AG04450 (cell line): ENCODE results near the gene AHRR. TPM values are rescaled to one million over a fixed set of nuclear protein-coding genes. Genes with fewer than 3 reads are reported as not detected.
"Not testable (repeated sequence)": the region's sequence is repeated elsewhere in the genome, so short reads cannot be mapped to it uniquely, and the experiment has no call there.

Experiments used
- CTCF ChIA-PET: fragments of 300-600, 350-600 bp; formaldehyde crosslinking; extraction: SDS; loops from one replicate; lab custom pipeline; 2022; ENCODE audit warnings: antibody characterized with exemption, inconsistent platforms; lab: Charles Lee
- POLR2A ChIA-PET: fragments of 350-600 bp; formaldehyde crosslinking; extraction: SDS; loops from one replicate; lab custom pipeline; 2021; ENCODE audit warnings: antibody characterized with exemption, inconsistent platforms; lab: Yijun Ruan, JAX
- DNase-seq: peaks from one replicate; pipeline ENCODE4 v3.0.0-alpha.2; 2011; ENCODE audit warnings: low read depth, low spot score
- H3K27ac ChIP-seq: one replicate; pipeline ENCODE4 v1.5.1; 2012; ENCODE audit warnings: low read depth, low read length, control low read depth
- H3K27me3 ChIP-seq: one replicate; pipeline ENCODE4 v1.6.0; 2012; ENCODE audit warnings: low read length; ENCODE audit not compliant: control insufficient read depth, insufficient read depth
- H3K4me3 ChIP-seq: 2 replicates; pipeline ENCODE4 v1.5.1; 2011; ENCODE audit warnings: mild to moderate bottlenecking, low read depth, low read length, control low read depth
- H3K9me3 ChIP-seq: 2 replicates; pipeline ENCODE4 v1.5.1; 2012; ENCODE audit warnings: low read length; ENCODE audit not compliant: control insufficient read depth, insufficient read depth
- CTCF ChIP-seq: IDR thresholded peaks from 2 replicates; pipeline ENCODE4 v1.5.1; 2011; ENCODE audit warnings: low read depth, low read length, control low read depth, inconsistent platforms
- polyA plus RNA-seq: library from polyadenylated mRNA; depleted of rRNA; stranded (reverse); fragments of >200 nt; gene quantifications from 2 replicates; pipeline ENCODE4 v1.2.3, GENCODE V29; 2011

The AHRR gene
- polyA plus RNA-seq, 1 experiment = 22.3 TPM

GRCh38 chr5:285991-286557 lies 35.4 kb upstream of the AHRR start:
- H3K27ac ChIP-seq = no peak overlapping the region
- no peaks in the 10 kb centered on the region; the same call in 1 of the 2 replicates for H3K9me3 ChIP-seq
- DNase-seq = no peak
- CTCF ChIA-PET = no interaction called here
- no peaks in the 10 kb centered on the region for H3K27me3 ChIP-seq
- no peak for TF ChIP-seq CTCF
- no peak overlapping the region for H3K4me3 ChIP-seq
- POLR2A ChIA-PET = no interaction called here

GRCh38 chr5:290200-290599 lies 31.3 kb upstream of the AHRR start:
- DNase-seq, CTCF ChIA-PET, H3K9me3 ChIP-seq, H3K4me3 ChIP-seq, H3K27me3 ChIP-seq, H3K27ac ChIP-seq, POLR2A ChIA-PET: not testable (repeated sequence)

- DNase-seq, H3K27ac ChIP-seq, H3K27me3 ChIP-seq, H3K4me3 ChIP-seq, CTCF ChIA-PET, POLR2A ChIA-PET, H3K9me3 ChIP-seq: not testable (repeated sequence)
These were observed 30.2 kb upstream of the AHRR start for GRCh38 chr5:291345-291744.

GRCh38 chr5:294788-295187 lies 26.7 kb upstream of the AHRR start:
- DNase-seq, H3K9me3 ChIP-seq, CTCF ChIA-PET, H3K27ac ChIP-seq, H3K4me3 ChIP-seq, H3K27me3 ChIP-seq, POLR2A ChIA-PET: not testable (repeated sequence)

GRCh38 chr5:296207-296606 lies 25.3 kb upstream of the AHRR start:
- H3K27ac ChIP-seq, POLR2A ChIA-PET, DNase-seq, H3K27me3 ChIP-seq, H3K4me3 ChIP-seq, CTCF ChIA-PET, H3K9me3 ChIP-seq: not testable (repeated sequence)

- H3K9me3 ChIP-seq, H3K27me3 ChIP-seq, CTCF ChIA-PET, H3K27ac ChIP-seq, H3K4me3 ChIP-seq: not testable (repeated sequence)
- POLR2A ChIA-PET = interaction anchor here (0.6 to 1.3 kb wide), 3 partner anchors 9 to 126 kb away, joined by 3 to 4 read pairs (median 3); no protein-coding TSS in a partner anchor
- peak; percentile 89 for DNase-seq
These were observed 24.6 kb upstream of the AHRR start for GRCh38 chr5:296954-297353.

GRCh38 chr5:297448-297847 lies 24.1 kb upstream of the AHRR start:
- H3K9me3 ChIP-seq, H3K27me3 ChIP-seq, H3K4me3 ChIP-seq, CTCF ChIA-PET, H3K27ac ChIP-seq, DNase-seq: not testable (repeated sequence)
- POLR2A ChIA-PET = interaction anchor here (0.6 to 1.3 kb wide), 3 partner anchors 10 to 126 kb away, joined by 3 to 4 read pairs (median 3); no protein-coding TSS in a partner anchor

- H3K27me3 ChIP-seq, H3K4me3 ChIP-seq, H3K27ac ChIP-seq, CTCF ChIA-PET, DNase-seq, POLR2A ChIA-PET, H3K9me3 ChIP-seq: not testable (repeated sequence)
These were observed 23.4 kb upstream of the AHRR start for GRCh38 chr5:297991-298736.
